Immature natural killer cell (primary cell): ENCODE data around the gene HNRNPH2. TPM values are rescaled to one million over a fixed set of nuclear protein-coding genes. Genes with fewer than 3 reads are reported as not detected.

Experiments
- DNase-seq, 3 donors: peaks; one replicate each; pipeline ENCODE4 v3.0.0; 2022; ENCODE audit warnings: mixed read lengths in 1 of 3
- H3K27ac Mint-ChIP-seq, 6 donors: one replicate each; pipeline ENCODE4 v1.8.0; 2020; ENCODE audit warnings: mixed read lengths in 6 of 6, mild to moderate bottlenecking in 5 of 6, inconsistent platforms in 4 of 6, moderate library complexity in 3 of 6
- H3K27me3 Mint-ChIP-seq, 3 donors: one replicate each; pipeline ENCODE4 v1.8.0; 2020 to 2021; ENCODE audit warnings: low read depth in 3 of 3, mild to moderate bottlenecking in 3 of 3, mixed read lengths in 3 of 3, moderate library complexity in 3 of 3, inconsistent platforms in 1 of 3
- H3K36me3 Mint-ChIP-seq, 3 donors: one replicate each; pipeline ENCODE4 v1.8.0; 2020; ENCODE audit warnings: mixed read lengths in 3 of 3, inconsistent platforms in 2 of 3, mild to moderate bottlenecking in 2 of 3
- H3K4me1 Mint-ChIP-seq, 2 donors: one replicate each; pipeline ENCODE4 v1.8.0; 2020; ENCODE audit warnings: inconsistent platforms in 2 of 2, mild to moderate bottlenecking in 2 of 2, mixed read lengths in 2 of 2, moderate library complexity in 1 of 2
- H3K4me3 Mint-ChIP-seq, 5 donors: one replicate each; pipeline ENCODE4 v1.8.0; 2020; ENCODE audit warnings: mild to moderate bottlenecking in 5 of 5, mixed read lengths in 5 of 5, inconsistent platforms in 3 of 5, moderate library complexity in 3 of 5
- H3K9me3 Mint-ChIP-seq, 6 donors: one replicate each; pipeline ENCODE4 v1.8.0; 2020; ENCODE audit warnings: mild to moderate bottlenecking in 6 of 6, mixed read lengths in 6 of 6, inconsistent platforms in 4 of 6, moderate library complexity in 3 of 6
- polyA plus RNA-seq, 3 donors: library from polyadenylated mRNA; unstranded; fragments of 300-500 nt; fragmentation: Illumina TruSeq; gene quantifications; one replicate each; pipeline ENCODE4 v1.2.3, GENCODE V29; 2021

The HNRNPH2 gene
- polyA plus RNA-seq, 3 donors from 2014 or later, result 80.6 to 188 (median 120) TPM

GRCh38 chrX:101450085-101450484, 42.1 kb downstream of the HNRNPH2 start:
- Mint-ChIP-seq H3K9me3 (no peaks in the 10 kb centered on the region), H3K27ac (no peak overlapping the region), H3K4me3 (no peak overlapping the region), H3K27me3 (no peaks in the 10 kb centered on the region), H3K36me3 (peaks cover 9 to 28% (median 22%) of the 10 kb centered on the region in 3 donors), H3K4me1 (no peaks in the 10 kb centered on the region)
- DNase-seq, result no peak

- no peaks in the 10 kb centered on the region for H3K27me3 Mint-ChIP-seq
- H3K9me3 Mint-ChIP-seq, result no peaks in the 10 kb centered on the region
- peaks cover 9 to 32% (median 27%) of the 10 kb centered on the region in 3 donors for H3K36me3 Mint-ChIP-seq
- H3K27ac Mint-ChIP-seq, result no peak overlapping the region
- DNase-seq, result no peak
- H3K4me1 Mint-ChIP-seq, result no peaks in the 10 kb centered on the region
- no peak overlapping the region for H3K4me3 Mint-ChIP-seq
These were observed 42.9 kb downstream of the HNRNPH2 start for GRCh38 chrX:101450961-101451360.

DNA sequence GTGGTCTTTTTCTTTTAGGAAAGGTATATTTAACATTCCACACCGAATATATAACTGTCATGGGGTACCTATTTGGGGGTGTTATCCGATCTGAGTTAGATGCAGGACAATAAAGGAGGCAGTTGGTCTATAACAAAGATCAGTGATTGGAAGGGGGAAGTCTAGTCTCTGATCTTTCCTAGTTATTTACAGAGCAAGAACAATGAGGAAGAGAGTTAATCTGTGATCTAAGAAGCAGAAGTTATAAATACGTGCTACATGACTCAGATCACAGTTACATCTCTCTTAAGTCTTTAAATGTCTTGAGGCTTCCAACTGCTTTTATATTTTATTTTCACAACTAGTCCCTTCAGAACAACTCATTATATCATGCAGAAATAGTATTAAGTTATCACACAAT, 44.0 kb downstream of the HNRNPH2 start:
- H3K4me3 Mint-ChIP-seq, result no peak overlapping the region
- no peaks in the 10 kb centered on the region for H3K4me1 Mint-ChIP-seq
- peaks cover 9 to 34% (median 24%) of the 10 kb centered on the region in 3 donors for H3K36me3 Mint-ChIP-seq
- DNase-seq, result no peak
- no peak overlapping the region for H3K27ac Mint-ChIP-seq
- H3K9me3 Mint-ChIP-seq, result no peaks in the 10 kb centered on the region
- H3K27me3 Mint-ChIP-seq, result no peaks in the 10 kb centered on the region

GRCh38 chrX:101460669-101461068, 52.6 kb downstream of the HNRNPH2 start:
- no peaks in the 10 kb centered on the region for H3K27me3 Mint-ChIP-seq
- no peaks in the 10 kb centered on the region for H3K4me1 Mint-ChIP-seq
- no peak for DNase-seq
- peaks cover 0 to 12% (median 7%) of the 10 kb centered on the region in 3 donors for H3K36me3 Mint-ChIP-seq
- H3K4me3 Mint-ChIP-seq, result no peak overlapping the region
- no peak overlapping the region for H3K27ac Mint-ChIP-seq
- H3K9me3 Mint-ChIP-seq, result no peaks in the 10 kb centered on the region

- peaks cover 0 to 11% (median 2%) of the 10 kb centered on the region in 3 donors for H3K36me3 Mint-ChIP-seq
- H3K4me3 Mint-ChIP-seq, result no peak overlapping the region
- no peak for DNase-seq
- H3K27ac Mint-ChIP-seq, result no peak overlapping the region
- peaks cover 0 to 2% (median 0%) of the 10 kb centered on the region in 3 donors for H3K27me3 Mint-ChIP-seq
- H3K4me1 Mint-ChIP-seq, result no peaks in the 10 kb centered on the region
- no peaks in the 10 kb centered on the region for H3K9me3 Mint-ChIP-seq
These were observed 54.9 kb downstream of the HNRNPH2 start for GRCh38 chrX:101462892-101463291.

Other genes with a start within 250 kb of the HNRNPH2 start
- gene DRP2, start 188.4 kb upstream of the HNRNPH2 start, polyA plus RNA-seq, result under 1 TPM in 2 of 3 donors, not detected in 1; 0.20 to 0.32 TPM
- gene TAF7L, start 116.9 kb upstream of the HNRNPH2 start, polyA plus RNA-seq, result not detected
- 10 to 100 TPM in 1 of 3 donors, 1 to 10 TPM in 2; 3.1 to 10.5 (median 6.4) TPM for gene TIMM8A, start 59.5 kb upstream of the HNRNPH2 start, polyA plus RNA-seq
- gene BTK, start 22.0 kb upstream of the HNRNPH2 start, polyA plus RNA-seq, result 1 to 10 TPM in 1 of 3 donors, under 1 TPM in 2; 0.36 to 3.4 (median 0.91) TPM
- gene RPL36A, start 17.2 kb upstream of the HNRNPH2 start, polyA plus RNA-seq, result 1,000 to 10,000 TPM in 1 of 3 donors, 100 to 1,000 TPM in 2; 753 to 1,251 (median 825) TPM
- 10 to 100 TPM; 19.3 to 23.6 (median 22.7) TPM for gene GLA, start 297 bp upstream of the HNRNPH2 start, polyA plus RNA-seq
- gene ARMCX4, start 77.2 kb downstream of the HNRNPH2 start, polyA plus RNA-seq, result 1 to 10 TPM in 2 of 3 donors, under 1 TPM in 1; 0.50 to 2.9 (median 1.2) TPM
- under 1 TPM in 2 of 3 donors, not detected in 1; 0.14 to 0.21 TPM for gene ARMCX1, start 142.3 kb downstream of the HNRNPH2 start, polyA plus RNA-seq
- gene ARMCX6, start 209.8 kb downstream of the HNRNPH2 start, polyA plus RNA-seq, result 10 to 100 TPM; 38.0 to 58.2 (median 38.5) TPM
- gene ARMCX3, start 214.9 kb downstream of the HNRNPH2 start, polyA plus RNA-seq, result 10 to 100 TPM; 12.2 to 26.5 (median 20.6) TPM